Hepatocyte (in vitro differentiated cells): ENCODE data around the gene CCDC74A. TPM values are rescaled to one million over a fixed set of nuclear protein-coding genes. Genes with fewer than 3 reads are reported as not detected.

Source experiments
- DNase-seq: peaks from one replicate; pipeline ENCODE4 v3.0.0-alpha.2; 2016; ENCODE audit warnings: low spot score
- H2AFZ ChIP-seq: fragments of 200-600 bp; sonication (generic); 2 replicates; pipeline ENCODE4 v1.6.0; 2016; ENCODE audit warnings: antibody characterized with exemption, mild to moderate bottlenecking
- H3K27ac ChIP-seq: fragments of 200-600 bp; sonication (generic); 2 replicates; pipeline ENCODE4 v1.5.1; 2016; ENCODE audit warnings: mild to moderate bottlenecking
- H3K27me3 ChIP-seq: fragments of 200-600 bp; sonication (generic); 2 replicates; pipeline ENCODE4 v1.6.1; 2016
- H3K36me3 ChIP-seq: fragments of 200-600 bp; sonication (generic); replicated peaks from 2 replicates; pipeline ENCODE4 v1.5.1; 2016; ENCODE audit warnings: low read depth; ENCODE audit not compliant: insufficient read depth
- H3K4me1 ChIP-seq: fragments of 200-600 bp; sonication (generic); 2 replicates; pipeline ENCODE4 v1.5.1; 2016; ENCODE audit warnings: mild to moderate bottlenecking, moderate library complexity; ENCODE audit not compliant: insufficient read depth
- H3K4me2 ChIP-seq: fragments of 200-600 bp; sonication (generic); 2 replicates; pipeline ENCODE4 v1.6.0; 2016
- H3K4me3 ChIP-seq: fragments of 200-600 bp; sonication (generic); 2 replicates; pipeline ENCODE4 v1.5.1; 2016; ENCODE audit warnings: mild to moderate bottlenecking
- H3K79me2 ChIP-seq: fragments of 200-600 bp; sonication (generic); 2 replicates; pipeline ENCODE4 v1.6.0; 2017; ENCODE audit warnings: mild to moderate bottlenecking
- H3K9me2 ChIP-seq: fragments of 200-600 bp; sonication (generic); replicated peaks from 2 replicates; pipeline ENCODE4 v1.6.0; 2017; ENCODE audit warnings: mild to moderate bottlenecking; ENCODE audit not compliant: insufficient read depth
- H3K9me3 ChIP-seq: fragments of 200-600 bp; sonication (generic); 2 replicates; pipeline ENCODE4 v1.5.1; 2016; ENCODE audit warnings: low read depth, mild to moderate bottlenecking
- H4K20me1 ChIP-seq: fragments of 200-600 bp; sonication (generic); 2 replicates; pipeline ENCODE4 v1.6.0; 2016; ENCODE audit warnings: mild to moderate bottlenecking; ENCODE audit not compliant: insufficient read depth, poor library complexity, severe bottlenecking
- EZH2 ChIP-seq: fragments of 200-600 bp; sonication (generic); IDR thresholded peaks from 2 replicates; pipeline ENCODE4 v1.6.1; 2016; ENCODE audit warnings: antibody characterized with exemption, mild to moderate bottlenecking, borderline replicate concordance
- EZH2phosphoT487 ChIP-seq: fragments of 200-600 bp; sonication (generic); IDR thresholded peaks from one replicate; pipeline ENCODE4 v1.6.1; 2018; ENCODE audit warnings: antibody characterized with exemption, mild to moderate bottlenecking, low read depth, moderate library complexity; ENCODE audit not compliant: unreplicated experiment, severe bottlenecking
- WGBS: methylation state at CpG from one replicate; pipeline ENCODE4 v1.1.6; 2016; ENCODE audit warnings: low lambda C conversion rate; ENCODE audit errors: missing lambda C conversion rate; 5-methylcytosine and 5-hydroxymethylcytosine counted together
- microRNA-seq: library from miRNA; unstranded; fragments of <30 nt; microRNA quantifications from one replicate; pipeline ENCODE4, GENCODE V29; 2017
- polyA plus RNA-seq: library from polyadenylated mRNA; unstranded; fragments of >200 nt; fragmentation: Nextera tagmentation; extraction: Ambion mirVana; gene quantifications from 2 replicates; pipeline ENCODE4 v1.2.1, GENCODE V29; 2016
- total RNA-seq: library from RNA; depleted of rRNA; stranded (reverse); fragments of >200 nt; gene quantifications from 2 replicates; pipeline ENCODE4 v1.2.3, GENCODE V29; 2014
- TF ChIP-seq, protein P1 (sequence below): fragments of 200-600 bp; sonication (generic); IDR thresholded peaks from 2 replicates; pipeline ENCODE4 v1.5.1; 2016; ENCODE audit warnings: antibody characterized with exemption, mild to moderate bottlenecking; ENCODE audit not compliant: poor library complexity

Gene CCDC74A
- total and polyA plus RNA-seq, 2 experiments from 2014 or later: 8.0 to 9.4 TPM

DNA sequence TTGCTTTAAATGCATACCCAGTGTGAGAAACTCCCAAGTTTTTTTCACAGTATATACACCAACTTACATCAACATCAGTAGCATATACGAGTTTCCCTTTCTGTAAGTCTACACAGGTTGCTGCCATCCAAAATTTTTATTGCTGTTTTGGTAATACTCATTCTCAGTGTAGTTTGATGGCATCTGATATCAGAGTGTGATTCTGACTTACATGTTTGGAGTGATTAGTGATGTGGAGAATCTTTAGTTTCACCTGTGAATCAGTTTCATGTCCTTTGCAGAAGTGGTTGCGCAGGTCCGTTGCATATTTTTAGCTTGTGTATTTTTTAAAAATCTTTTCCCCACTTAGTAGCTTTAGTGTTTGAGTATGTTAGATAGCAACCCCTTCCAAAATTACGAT, 50.1 kb downstream of the CCDC74A start:
- H4K20me1 ChIP-seq: no peaks in the 10 kb centered on the region
- no peaks in the 10 kb centered on the region for H3K9me3 ChIP-seq
- no peak overlapping the region for H3K4me3 ChIP-seq
- no peaks in the 10 kb centered on the region for H3K36me3 ChIP-seq
- H3K79me2 ChIP-seq: no peaks in the 10 kb centered on the region
- no peak for DNase-seq
- H3K4me1 ChIP-seq: no peaks in the 10 kb centered on the region
- no peaks in the 10 kb centered on the region for H3K9me2 ChIP-seq
- 87% methylated on average over 4 of the region's 4 CpGs for whole genome bisulfite sequencing
- H2AFZ ChIP-seq: no peak overlapping the region
- no peaks in the 10 kb centered on the region for H3K27me3 ChIP-seq
- no peak overlapping the region for H3K27ac ChIP-seq
- TF ChIP-seq EZH2phosphoT487: no peak
- TF ChIP-seq, protein P1, sequence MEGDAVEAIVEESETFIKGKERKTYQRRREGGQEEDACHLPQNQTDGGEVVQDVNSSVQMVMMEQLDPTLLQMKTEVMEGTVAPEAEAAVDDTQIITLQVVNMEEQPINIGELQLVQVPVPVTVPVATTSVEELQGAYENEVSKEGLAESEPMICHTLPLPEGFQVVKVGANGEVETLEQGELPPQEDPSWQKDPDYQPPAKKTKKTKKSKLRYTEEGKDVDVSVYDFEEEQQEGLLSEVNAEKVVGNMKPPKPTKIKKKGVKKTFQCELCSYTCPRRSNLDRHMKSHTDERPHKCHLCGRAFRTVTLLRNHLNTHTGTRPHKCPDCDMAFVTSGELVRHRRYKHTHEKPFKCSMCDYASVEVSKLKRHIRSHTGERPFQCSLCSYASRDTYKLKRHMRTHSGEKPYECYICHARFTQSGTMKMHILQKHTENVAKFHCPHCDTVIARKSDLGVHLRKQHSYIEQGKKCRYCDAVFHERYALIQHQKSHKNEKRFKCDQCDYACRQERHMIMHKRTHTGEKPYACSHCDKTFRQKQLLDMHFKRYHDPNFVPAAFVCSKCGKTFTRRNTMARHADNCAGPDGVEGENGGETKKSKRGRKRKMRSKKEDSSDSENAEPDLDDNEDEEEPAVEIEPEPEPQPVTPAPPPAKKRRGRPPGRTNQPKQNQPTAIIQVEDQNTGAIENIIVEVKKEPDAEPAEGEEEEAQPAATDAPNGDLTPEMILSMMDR: no peak
- no peak for TF ChIP-seq EZH2
- no peak overlapping the region for H3K4me2 ChIP-seq

DNA sequence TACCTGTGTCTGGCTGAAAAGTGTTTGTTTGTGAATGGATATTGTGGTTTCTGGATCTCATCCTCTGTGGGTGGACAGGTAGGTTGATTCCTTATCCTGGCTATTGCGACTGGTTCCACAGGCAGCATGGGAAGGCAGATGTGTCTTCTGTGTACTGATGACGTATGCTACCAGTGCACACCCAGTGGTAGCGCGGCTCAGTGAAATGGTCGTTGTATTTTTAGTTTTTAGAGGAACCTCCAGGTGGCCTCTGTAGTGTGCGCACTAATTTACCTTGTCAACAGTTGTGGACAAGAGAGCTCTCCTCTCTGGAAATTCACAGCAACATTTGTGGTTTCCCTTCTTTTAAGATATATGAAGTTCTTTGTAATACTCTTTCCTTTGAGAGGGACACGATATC, 52.5 kb downstream of the CCDC74A start:
- Histone ChIP-seq H3K27me3 (no peaks in the 10 kb centered on the region), H3K79me2 (no peaks in the 10 kb centered on the region)
- no peak for TF ChIP-seq EZH2phosphoT487
- TF ChIP-seq EZH2: no peak
- TF ChIP-seq, protein P1: no peak

More for the DNA sequence above, 52.5 kb downstream of the CCDC74A start:
- no peak overlapping the region for H3K4me2 ChIP-seq
- no peak overlapping the region for H3K27ac ChIP-seq
- H2AFZ ChIP-seq: no peak overlapping the region
- H3K4me1 ChIP-seq: no peaks in the 10 kb centered on the region
- 95% methylated on average over 7 of the region's 7 CpGs for WGBS
- H3K4me3 ChIP-seq: no peak overlapping the region
- no peak for DNase-seq
- no peaks in the 10 kb centered on the region for H3K9me3 ChIP-seq
- H4K20me1 ChIP-seq: no peaks in the 10 kb centered on the region
- H3K36me3 ChIP-seq: no peaks in the 10 kb centered on the region
- H3K9me2 ChIP-seq: no peaks in the 10 kb centered on the region

Small RNAs within 50 kb of the gene (microRNA-seq; reads per million reads assigned to microRNA genes)
- not detected for gene MIR4784

Other genes starting within 250 kb of the CCDC74A start
- gene RAB6D, start 163.7 kb upstream of the CCDC74A start, total RNA-seq: 3.0 and 3.5 TPM in 2 replicates
- gene RAB6D, start 163.7 kb upstream of the CCDC74A start, polyA plus RNA-seq: 1.3 and 1.5 TPM in 2 replicates
- 104 and 126 TPM in 2 replicates for gene TUBA3D, start 51.8 kb upstream of the CCDC74A start, total RNA-seq
- gene TUBA3D, start 51.8 kb upstream of the CCDC74A start, polyA plus RNA-seq: 65.1 and 86.7 TPM in 2 replicates
- gene MZT2A, start 35.5 kb upstream of the CCDC74A start, total RNA-seq: 118 TPM in 2 replicates
- gene MZT2A, start 35.5 kb upstream of the CCDC74A start, polyA plus RNA-seq: 211 TPM in 2 replicates